Mucosa of descending colon (tissue), 3 donors: ENCODE measurements around the gene PI16. TPM values are rescaled to one million over a fixed set of nuclear protein-coding genes. Genes with fewer than 3 reads are reported as not detected.
"Not testable (repeated sequence)": the region's sequence is repeated elsewhere in the genome, so short reads cannot be mapped to it uniquely, and the experiment has no call there.

ENCODE experiments used
- ATAC-seq: fragments of 200-7000 bp; cut with Tn5 transposase; one replicate; pipeline ENCODE4 v1.9.1; 2020; ENCODE audit warnings: mild to moderate bottlenecking, moderate library complexity
- DNase-seq, 3 donors: peaks; one replicate each; pipeline ENCODE4 v3.0.0-alpha.2; 2020
- H3K36me3 ChIP-seq: fragments of 200-600 bp; one replicate; pipeline ENCODE4 v1.8.0; 2021; ENCODE audit warnings: low read depth, mild to moderate bottlenecking
- H3K4me1 ChIP-seq: fragments of 200-600 bp; one replicate; pipeline ENCODE4 v1.8.0; 2021; ENCODE audit warnings: low read depth, mild to moderate bottlenecking
- H3K4me3 ChIP-seq: fragments of 200-600 bp; one replicate; pipeline ENCODE4 v1.8.0; 2021; ENCODE audit warnings: mild to moderate bottlenecking
- H3K9me3 ChIP-seq: fragments of 200-600 bp; one replicate; pipeline ENCODE4 v1.8.0; 2021; ENCODE audit warnings: mild to moderate bottlenecking
- CTCF ChIP-seq: fragments of 200-600 bp; IDR thresholded peaks from one replicate; pipeline ENCODE4 v1.8.0; 2022; ENCODE audit warnings: antibody characterized with exemption, mild to moderate bottlenecking
- intact Hi-C, 2 donors: fragments of 100-400 bp; cut with DNase I in 1 of 2; cut with micrococcal nuclease in 1 of 2; formaldehyde crosslinking; loops; one replicate each; pipeline versions ENCODE4 v1.11.0 to v1.11.1; 2022; cut with DNase I, micrococcal nuclease
- total RNA-seq, 3 donors: library from RNA; stranded (reverse); fragmentation: NEBNext Ultra II Directional in 2 of 3; extraction: Animal tissue kit (Norgen Biotek cat#: 25700) in 2 of 3; gene quantifications; one replicate each; pipeline versions ENCODE4 v1.2.1 to v1.2.4, GENCODE V29; 2021 to 2023
- donor health status: DM: no; HTN: no; CAD: no; lungs with moderate emphysema.
- donor health status: DM: no; HTN: no; CAD: no.
- donor health status: DM: no; HTN: yes; CAD: no.

Gene PI16
- total RNA-seq, 3 donors from 2014 or later: 0.46 to 6.1 (median 3.9) TPM

- TF ChIP-seq CTCF: no peak
- ATAC-seq: no peak
- H3K36me3 ChIP-seq: no peaks in the 10 kb centered on the region
- peak in 1 of 3 donors; percentile 53 for DNase-seq
- intact Hi-C loops: loop anchor here in 1 of 2 donors (10.0 kb wide), 1 partner anchor 100 kb away; the partner anchor contains the start of gene C6orf89
- peaks cover 23% of the 10 kb centered on the region for H3K4me1 ChIP-seq
- H3K4me3 ChIP-seq: peak overlapping the region; percentile 99
- no peaks in the 10 kb centered on the region for H3K9me3 ChIP-seq
Observed at GRCh38 chr6:36984581-36985416, 30.3 kb downstream of the PI16 start.

GRCh38 chr6:36985417-36985807 lies 30.9 kb downstream of the PI16 start:
- Histone ChIP-seq H3K9me3 (no peaks in the 10 kb centered on the region), H3K4me1 (peaks cover 23% of the 10 kb centered on the region), H3K36me3 (no peaks in the 10 kb centered on the region), H3K4me3 (peak overlapping the region; percentile 99)
- ATAC-seq (no peak), DNase-seq (peak in 1 of 3 donors; percentile 32)
- intact Hi-C loops: loop anchor here in 1 of 2 donors (10.0 kb wide), 1 partner anchor 101 kb away; the partner anchor contains the start of gene C6orf89
- TF ChIP-seq CTCF: no peak

- H3K9me3 ChIP-seq: no peaks in the 10 kb centered on the region
- DNase-seq (peak; percentile 89 to 94 (median 92)), ATAC-seq (peak; percentile 97)
- no peaks in the 10 kb centered on the region for H3K36me3 ChIP-seq
- peaks cover 23% of the 10 kb centered on the region for H3K4me1 ChIP-seq
- intact Hi-C loops: loop anchor here in 1 of 2 donors (10.0 kb wide), 1 partner anchor 101 kb away; the partner anchor contains the start of gene C6orf89
- TF ChIP-seq CTCF: no peak
- H3K4me3 ChIP-seq: peak within 1 kb of the TSS; percentile 99
Observed at GRCh38 chr6:36985808-36986703, 31.5 kb downstream of the PI16 start, which contains the start of gene MTCH1. Gene MTCH1 (minus strand): TSS chr6:36986196. CDS start chr6:36986173, 23 bp downstream.

- no peaks in the 10 kb centered on the region for H3K9me3 ChIP-seq
- H3K36me3 ChIP-seq: no peaks in the 10 kb centered on the region
- H3K4me3 ChIP-seq: peak overlapping the region; percentile 99
- no peak for TF ChIP-seq CTCF
- peak; percentile 10 for ATAC-seq
- intact Hi-C loops: loop anchor here in 1 of 2 donors (10.0 kb wide), 1 partner anchor 102 kb away; the partner anchor contains the start of gene C6orf89
- H3K4me1 ChIP-seq: peaks cover 23% of the 10 kb centered on the region
- peak in 1 of 3 donors; percentile 24 for DNase-seq
Observed at GRCh38 chr6:36986704-36987047, 32.1 kb downstream of the PI16 start.

- H3K4me3 ChIP-seq: no peak overlapping the region
- ATAC-seq: no peak
- no peak for TF ChIP-seq CTCF
- no peak for DNase-seq
- H3K9me3 ChIP-seq: no peaks in the 10 kb centered on the region
- no peaks in the 10 kb centered on the region for H3K36me3 ChIP-seq
- H3K4me1 ChIP-seq: peaks cover 15% of the 10 kb centered on the region
- intact Hi-C loops: loop anchor here in 1 of 2 donors (10.0 kb wide), 1 partner anchor 104 kb away; the partner anchor contains the start of gene C6orf89
Observed at GRCh38 chr6:36989264-36989663, 34.7 kb downstream of the PI16 start.

GRCh38 chr6:36990401-36990800 lies 35.9 kb downstream of the PI16 start:
- H3K4me3 ChIP-seq, DNase-seq, H3K9me3 ChIP-seq, intact Hi-C loops, H3K36me3 ChIP-seq, H3K4me1 ChIP-seq, ATAC-seq: not testable (repeated sequence)
